Measurements from ENCODE around the gene KIF19. TPM values are rescaled to one million over a fixed set of nuclear protein-coding genes. Genes with fewer than 3 reads are reported as not detected.

The KIF19 gene
- total RNA-seq, 4 donors from 2014 or later: 1.7 to 20.7 (median 4.8) TPM; not detected in 1

- Histone ChIP-seq H3K4me1 (no peaks in the 10 kb centered on the region), H3K36me3 (no peaks in the 10 kb centered on the region), H3K27ac (no peak overlapping the region), H3K9me3 (no peaks in the 10 kb centered on the region), H3K27me3 (no peaks in the 10 kb centered on the region), H3K4me3 (no peak overlapping the region)
- intact Hi-C loops (cut with DNase I; ENCODE audit: low total_unique reads): no loop called here
- TF ChIP-seq POLR2A (IDR thresholded peaks at IDR 0.05): no peak
- no peak for TF ChIP-seq CTCF (IDR thresholded peaks at IDR 0.05)
- no peak for DNase-seq
Observed at GRCh38 chr17:74336307-74336706, 10.3 kb downstream of the KIF19 start.

- TF ChIP-seq POLR2A (IDR thresholded peaks at IDR 0.05) (no peak), CTCF (IDR thresholded peaks at IDR 0.05) (no peak)
- Histone ChIP-seq H3K27me3 (no peaks in the 10 kb centered on the region), H3K4me3 (no peak overlapping the region), H3K4me1 (no peaks in the 10 kb centered on the region), H3K9me3 (no peaks in the 10 kb centered on the region), H3K36me3 (no peaks in the 10 kb centered on the region), H3K27ac (no peak overlapping the region)
- no peak for DNase-seq
- intact Hi-C loops (cut with DNase I; ENCODE audit: low total_unique reads): no loop called here
Observed at GRCh38 chr17:74337834-74338500, 11.9 kb downstream of the KIF19 start.

DNA sequence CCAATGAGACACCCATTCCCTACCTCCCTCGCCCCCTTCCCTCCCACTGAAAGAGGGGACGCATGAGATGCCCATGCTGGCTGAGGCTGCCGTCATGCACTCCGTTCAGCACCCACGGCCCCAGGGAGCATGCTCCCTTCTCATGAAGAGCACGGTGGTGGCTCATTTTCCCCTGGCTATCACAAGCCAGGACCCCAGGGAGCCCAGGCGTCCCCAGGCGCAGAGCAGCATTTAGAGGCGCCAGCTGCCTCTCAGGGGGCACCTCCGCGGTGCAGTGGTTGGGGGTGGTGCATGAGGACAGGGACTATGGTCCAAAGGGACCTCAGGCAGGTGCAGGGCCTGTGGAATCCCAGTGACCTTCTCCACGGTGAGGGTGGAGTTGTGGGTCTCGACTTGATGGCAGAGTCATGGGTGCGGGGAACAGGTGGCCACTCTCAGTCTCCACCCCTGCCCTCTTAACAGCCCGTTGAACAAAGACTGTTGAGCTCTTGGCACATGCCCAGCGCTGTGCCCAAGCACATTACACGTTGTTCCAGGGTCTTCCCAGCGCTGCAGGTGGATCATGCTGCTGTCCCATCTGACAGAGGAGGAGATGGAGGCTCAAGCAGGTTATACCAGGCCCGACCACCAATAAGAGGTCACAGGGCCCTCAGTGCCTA is 13.6 kb downstream of the KIF19 start:
- H3K36me3 ChIP-seq: no peaks in the 10 kb centered on the region
- no peaks in the 10 kb centered on the region for H3K9me3 ChIP-seq
- H3K4me1 ChIP-seq: no peaks in the 10 kb centered on the region
- no peaks in the 10 kb centered on the region for H3K27me3 ChIP-seq
- DNase-seq: no peak
- intact Hi-C loops (cut with DNase I; ENCODE audit: low total_unique reads): no loop called here
- H3K4me3 ChIP-seq: no peak overlapping the region
- TF ChIP-seq CTCF (IDR thresholded peaks at IDR 0.05) (no peak), POLR2A (IDR thresholded peaks at IDR 0.05) (no peak)
- H3K27ac ChIP-seq: no peak overlapping the region

DNA sequence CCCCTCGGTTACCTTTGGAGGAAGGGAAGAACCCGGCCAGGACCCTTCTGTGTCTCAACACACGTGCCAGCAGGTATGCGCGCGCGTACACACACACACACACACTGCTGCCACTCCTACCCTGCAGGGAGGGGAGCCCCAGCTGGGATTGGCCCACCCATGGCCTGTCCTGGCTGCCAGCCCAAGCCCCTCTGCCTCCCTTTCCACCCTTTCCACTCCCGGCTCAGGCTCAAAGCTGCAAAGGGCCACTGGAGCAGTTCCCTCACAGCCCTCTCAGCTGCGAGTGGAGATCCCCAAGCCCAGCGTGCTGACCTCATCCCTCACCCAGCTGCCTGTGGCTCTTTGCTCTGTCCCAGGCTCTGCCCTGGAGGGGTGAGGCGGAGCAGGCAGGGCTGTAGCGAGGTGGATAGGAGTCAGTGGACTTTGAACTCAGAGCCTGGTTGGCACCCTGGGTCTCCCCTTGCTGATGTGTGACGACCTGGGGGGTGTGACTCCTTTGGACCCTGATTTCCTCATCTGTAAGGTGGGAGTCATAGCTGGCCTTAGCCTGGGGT is 14.5 kb downstream of the KIF19 start:
- H3K27ac ChIP-seq: no peak overlapping the region
- H3K9me3 ChIP-seq: no peaks in the 10 kb centered on the region
- H3K27me3 ChIP-seq: no peaks in the 10 kb centered on the region
- TF ChIP-seq CTCF (IDR thresholded peaks at IDR 0.05) (no peak), POLR2A (IDR thresholded peaks at IDR 0.05) (no peak)
- no peak overlapping the region for H3K4me3 ChIP-seq
- intact Hi-C loops (cut with DNase I; ENCODE audit: low total_unique reads): no loop called here
- H3K4me1 ChIP-seq: no peaks in the 10 kb centered on the region
- H3K36me3 ChIP-seq: no peaks in the 10 kb centered on the region
- DNase-seq: no peak

- Histone ChIP-seq H3K4me1 (no peaks in the 10 kb centered on the region), H3K27ac (no peak overlapping the region), H3K4me3 (no peak overlapping the region), H3K36me3 (no peaks in the 10 kb centered on the region), H3K9me3 (no peaks in the 10 kb centered on the region), H3K27me3 (no peaks in the 10 kb centered on the region)
- TF ChIP-seq CTCF (IDR thresholded peaks at IDR 0.05): no peak
- no peak for TF ChIP-seq POLR2A (IDR thresholded peaks at IDR 0.05)
- intact Hi-C loops (cut with DNase I; ENCODE audit: low total_unique reads): no loop called here
- DNase-seq: no peak
Observed at GRCh38 chr17:74342224-74342623, 16.2 kb downstream of the KIF19 start.

Measured in uterus (tissue), 4 donors.